ENCODE measurements around the gene PRPF8.
"Not testable (repeated sequence)": the region's sequence is repeated elsewhere in the genome, so short reads cannot be mapped to it uniquely, and the experiment has no call there.

PRPF8 gene

DNA sequence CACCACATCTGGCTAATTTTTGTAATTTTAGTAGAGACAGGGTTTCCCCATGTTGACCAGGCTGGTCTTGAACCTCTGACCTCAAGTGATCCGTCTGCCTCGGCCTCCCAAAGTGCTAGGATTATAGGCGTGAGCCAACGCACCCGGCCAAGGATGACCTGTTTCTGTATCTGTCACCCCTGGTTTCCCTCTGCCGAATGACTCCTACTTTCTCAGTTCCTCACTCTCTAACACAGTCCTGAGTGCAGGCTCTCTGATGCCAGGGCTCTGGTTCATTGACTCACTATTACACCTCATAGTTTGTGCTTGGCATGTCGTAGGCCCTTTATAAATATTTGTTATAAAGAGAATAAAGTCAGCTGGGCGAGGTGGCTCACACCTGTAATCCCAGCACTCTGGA is 10.7 kb upstream of the PRPF8 start:
- Histone ChIP-seq H3K4me3 (ENCODE audit: low read depth in 1 of 5, low read length in 5 of 5) (no peak overlapping the region), H3K9ac (ENCODE audit: low read length in 5 of 5) (no peak overlapping the region), H3K27me3 (ENCODE audit: control insufficient read depth in 5 of 5, insufficient read depth in 4 of 5, low read length in 5 of 5) (no peaks in the 10 kb centered on the region), H3K9me3 (ENCODE audit: control insufficient read depth in 5 of 5, low read length in 5 of 5) (no peaks in the 10 kb centered on the region), H3K27ac (ENCODE audit: low read depth, low read length) (no peak overlapping the region), H3K4me1 (ENCODE audit: control insufficient read depth in 5 of 5, insufficient read depth in 5 of 5, low read length in 5 of 5) (no peaks in the 10 kb centered on the region), H3K36me3 (ENCODE audit: control insufficient read depth in 5 of 5, insufficient read depth in 5 of 5, low read length in 5 of 5) (no peaks in the 10 kb centered on the region)

GRCh38 chr17:1693339-1693738 is 8.7 kb upstream of the PRPF8 start:
- Histone ChIP-seq H3K27ac (ENCODE audit: low read depth, low read length) (no peak overlapping the region), H3K27me3 (ENCODE audit: control insufficient read depth in 5 of 5, insufficient read depth in 4 of 5, low read length in 5 of 5) (no peaks in the 10 kb centered on the region), H3K4me1 (ENCODE audit: control insufficient read depth in 5 of 5, insufficient read depth in 5 of 5, low read length in 5 of 5) (no peaks in the 10 kb centered on the region), H3K4me3 (ENCODE audit: low read depth in 1 of 5, low read length in 5 of 5) (no peak overlapping the region), H3K9me3 (ENCODE audit: control insufficient read depth in 5 of 5, low read length in 5 of 5) (no peaks in the 10 kb centered on the region), H3K36me3 (ENCODE audit: control insufficient read depth in 5 of 5, insufficient read depth in 5 of 5, low read length in 5 of 5) (no peaks in the 10 kb centered on the region), H3K9ac (ENCODE audit: low read length in 5 of 5) (no peak overlapping the region)

GRCh38 chr17:1690544-1691221 is 6.0 kb upstream of the PRPF8 start:
- no peaks in the 10 kb centered on the region for H3K27me3 ChIP-seq (ENCODE audit: control insufficient read depth in 5 of 5, insufficient read depth in 4 of 5, low read length in 5 of 5)
- no peaks in the 10 kb centered on the region for H3K36me3 ChIP-seq (ENCODE audit: control insufficient read depth in 5 of 5, insufficient read depth in 5 of 5, low read length in 5 of 5)

GRCh38 chr17:1688405-1688804 is 3.7 kb upstream of the PRPF8 start:
- not testable (repeated sequence) for H3K4me3 ChIP-seq (ENCODE audit: low read depth in 1 of 5, low read length in 5 of 5); H3K27me3 ChIP-seq (ENCODE audit: control insufficient read depth in 5 of 5, insufficient read depth in 4 of 5, low read length in 5 of 5); H3K27ac ChIP-seq (ENCODE audit: low read depth, low read length); H3K36me3 ChIP-seq (ENCODE audit: control insufficient read depth in 5 of 5, insufficient read depth in 5 of 5, low read length in 5 of 5); H3K9ac ChIP-seq (ENCODE audit: low read length in 5 of 5); H3K9me3 ChIP-seq (ENCODE audit: control insufficient read depth in 5 of 5, low read length in 5 of 5)
- peaks cover 0 to 12% (median 10%) of the 10 kb centered on the region in 5 donors for H3K4me1 ChIP-seq (ENCODE audit: control insufficient read depth in 5 of 5, insufficient read depth in 5 of 5, low read length in 5 of 5)

More at GRCh38 chr17:1690544-1691221, 6.0 kb upstream of the PRPF8 start:
- Histone ChIP-seq H3K27ac (ENCODE audit: low read depth, low read length) (no peak overlapping the region), H3K4me1 (ENCODE audit: control insufficient read depth in 5 of 5, insufficient read depth in 5 of 5, low read length in 5 of 5) (no peaks in the 10 kb centered on the region), H3K9me3 (ENCODE audit: control insufficient read depth in 5 of 5, low read length in 5 of 5) (no peaks in the 10 kb centered on the region), H3K4me3 (ENCODE audit: low read depth in 1 of 5, low read length in 5 of 5) (no peak overlapping the region), H3K9ac (ENCODE audit: low read length in 5 of 5) (no peak overlapping the region)

GRCh38 chr17:1686086-1686485 is 1.4 kb upstream of the PRPF8 start:
- no peaks in the 10 kb centered on the region for H3K27me3 ChIP-seq (ENCODE audit: control insufficient read depth in 5 of 5, insufficient read depth in 4 of 5, low read length in 5 of 5)
- H3K9me3 ChIP-seq (ENCODE audit: control insufficient read depth in 5 of 5, low read length in 5 of 5), result no peaks in the 10 kb centered on the region
- no peak overlapping the region for H3K4me3 ChIP-seq (ENCODE audit: low read depth in 1 of 5, low read length in 5 of 5)
- H3K36me3 ChIP-seq (ENCODE audit: control insufficient read depth in 5 of 5, insufficient read depth in 5 of 5, low read length in 5 of 5), result peaks cover 5 to 22% (median 19%) of the 10 kb centered on the region in 5 donors
- H3K9ac ChIP-seq (ENCODE audit: low read length in 5 of 5), result no peak overlapping the region
- H3K27ac ChIP-seq (ENCODE audit: low read depth, low read length), result no peak overlapping the region
- peaks cover 0 to 23% (median 20%) of the 10 kb centered on the region in 5 donors for H3K4me1 ChIP-seq (ENCODE audit: control insufficient read depth in 5 of 5, insufficient read depth in 5 of 5, low read length in 5 of 5)

DNA sequence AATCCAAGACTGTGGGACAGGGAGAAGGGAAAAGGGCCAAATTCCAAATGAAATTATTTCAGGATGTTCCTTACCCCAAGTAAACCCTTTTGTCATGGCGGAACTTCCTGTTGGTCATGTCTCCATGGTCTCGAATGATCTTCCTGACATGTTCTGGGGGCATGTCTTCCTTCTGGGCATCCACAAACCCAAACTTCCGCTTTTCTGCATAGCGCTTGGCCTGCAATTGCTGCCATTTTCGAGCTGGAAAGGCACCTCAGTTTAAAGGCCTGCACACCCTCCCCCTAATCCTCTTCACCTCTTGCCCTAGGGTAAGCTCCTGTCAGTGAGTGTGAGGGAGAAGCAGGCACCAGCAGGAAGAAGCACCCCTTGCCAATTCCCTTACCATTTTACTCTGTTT is 1.2 kb downstream of the PRPF8 start:
- peak overlapping the region in 4 of 5 donors; percentile 86 to 93 (median 88) for H3K9ac ChIP-seq (ENCODE audit: low read length in 5 of 5)
- peaks cover 0 to 23% (median 20%) of the 10 kb centered on the region in 5 donors for H3K4me1 ChIP-seq (ENCODE audit: control insufficient read depth in 5 of 5, insufficient read depth in 5 of 5, low read length in 5 of 5)
- H3K27ac ChIP-seq (ENCODE audit: low read depth, low read length), result peak overlapping the region; percentile 89
- no peaks in the 10 kb centered on the region for H3K9me3 ChIP-seq (ENCODE audit: control insufficient read depth in 5 of 5, low read length in 5 of 5)
- no peaks in the 10 kb centered on the region for H3K27me3 ChIP-seq (ENCODE audit: control insufficient read depth in 5 of 5, insufficient read depth in 4 of 5, low read length in 5 of 5)
- peaks cover 14 to 49% (median 45%) of the 10 kb centered on the region in 5 donors for H3K36me3 ChIP-seq (ENCODE audit: control insufficient read depth in 5 of 5, insufficient read depth in 5 of 5, low read length in 5 of 5)
- H3K4me3 ChIP-seq (ENCODE audit: low read depth in 1 of 5, low read length in 5 of 5), result peak overlapping the region; percentile 77 to 91 (median 86)

GRCh38 chr17:1676401-1676800 is 8.3 kb downstream of the PRPF8 start:
- Histone ChIP-seq H3K4me1 (ENCODE audit: control insufficient read depth in 5 of 5, insufficient read depth in 5 of 5, low read length in 5 of 5) (no peaks in the 10 kb centered on the region), H3K36me3 (ENCODE audit: control insufficient read depth in 5 of 5, insufficient read depth in 5 of 5, low read length in 5 of 5) (peaks cover 27 to 95% (median 94%) of the 10 kb centered on the region in 5 donors), H3K27ac (ENCODE audit: low read depth, low read length) (no peak overlapping the region), H3K27me3 (ENCODE audit: control insufficient read depth in 5 of 5, insufficient read depth in 4 of 5, low read length in 5 of 5) (no peaks in the 10 kb centered on the region), H3K9me3 (ENCODE audit: control insufficient read depth in 5 of 5, low read length in 5 of 5) (no peaks in the 10 kb centered on the region), H3K4me3 (ENCODE audit: low read depth in 1 of 5, low read length in 5 of 5) (no peak overlapping the region), H3K9ac (ENCODE audit: low read length in 5 of 5) (no peak overlapping the region)

GRCh38 chr17:1673041-1673785 is 11.5 kb downstream of the PRPF8 start:
- Histone ChIP-seq H3K4me1 (ENCODE audit: control insufficient read depth in 5 of 5, insufficient read depth in 5 of 5, low read length in 5 of 5) (peaks cover 5 to 16% (median 12%) of the 10 kb centered on the region in 5 donors), H3K27me3 (ENCODE audit: control insufficient read depth in 5 of 5, insufficient read depth in 4 of 5, low read length in 5 of 5) (no peaks in the 10 kb centered on the region), H3K9ac (ENCODE audit: low read length in 5 of 5) (no peak overlapping the region), H3K27ac (ENCODE audit: low read depth, low read length) (no peak overlapping the region), H3K36me3 (ENCODE audit: control insufficient read depth in 5 of 5, insufficient read depth in 5 of 5, low read length in 5 of 5) (peaks cover 24 to 84% (median 79%) of the 10 kb centered on the region in 5 donors), H3K9me3 (ENCODE audit: control insufficient read depth in 5 of 5, low read length in 5 of 5) (no peaks in the 10 kb centered on the region), H3K4me3 (ENCODE audit: low read depth in 1 of 5, low read length in 5 of 5) (no peak overlapping the region)

DNA sequence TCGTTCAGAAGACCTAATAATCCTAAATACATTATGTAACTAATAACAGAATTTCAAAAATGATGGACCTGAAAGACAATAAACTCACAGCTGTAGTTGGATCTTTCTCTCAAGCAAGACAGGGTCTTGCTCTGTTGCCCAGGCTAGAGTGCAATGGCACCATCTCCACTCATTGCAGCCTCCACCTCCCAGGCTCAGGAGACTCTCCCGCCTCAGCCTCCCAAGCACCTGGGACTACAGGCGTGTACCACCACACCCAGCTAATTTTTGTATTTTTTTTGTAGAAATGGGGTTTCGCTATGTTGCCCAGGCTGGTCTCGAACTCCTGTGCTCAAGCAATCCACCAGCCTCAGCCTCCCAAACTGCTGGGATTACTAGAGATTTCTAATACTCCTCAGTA is 20.7 kb downstream of the PRPF8 start:
- not testable (repeated sequence) for H3K9ac ChIP-seq (ENCODE audit: low read length in 5 of 5); H3K4me3 ChIP-seq (ENCODE audit: low read depth in 1 of 5, low read length in 5 of 5); H3K27ac ChIP-seq (ENCODE audit: low read depth, low read length); H3K27me3 ChIP-seq (ENCODE audit: control insufficient read depth in 5 of 5, insufficient read depth in 4 of 5, low read length in 5 of 5); H3K9me3 ChIP-seq (ENCODE audit: control insufficient read depth in 5 of 5, low read length in 5 of 5)
- peaks cover 0 to 29% (median 24%) of the 10 kb centered on the region in 5 donors for H3K4me1 ChIP-seq (ENCODE audit: control insufficient read depth in 5 of 5, insufficient read depth in 5 of 5, low read length in 5 of 5)
- peaks cover 11 to 69% (median 63%) of the 10 kb centered on the region in 5 donors for H3K36me3 ChIP-seq (ENCODE audit: control insufficient read depth in 5 of 5, insufficient read depth in 5 of 5, low read length in 5 of 5)

GRCh38 chr17:1661045-1661444 is 23.6 kb downstream of the PRPF8 start:
- peaks cover 22 to 82% (median 70%) of the 10 kb centered on the region in 5 donors for H3K36me3 ChIP-seq (ENCODE audit: control insufficient read depth in 5 of 5, insufficient read depth in 5 of 5, low read length in 5 of 5)
- H3K9ac ChIP-seq (ENCODE audit: low read length in 5 of 5), result no peak overlapping the region
- H3K27me3 ChIP-seq (ENCODE audit: control insufficient read depth in 5 of 5, insufficient read depth in 4 of 5, low read length in 5 of 5), result no peaks in the 10 kb centered on the region
- no peak overlapping the region for H3K27ac ChIP-seq (ENCODE audit: low read depth, low read length)
- no peak overlapping the region for H3K4me3 ChIP-seq (ENCODE audit: low read depth in 1 of 5, low read length in 5 of 5)
- H3K9me3 ChIP-seq (ENCODE audit: control insufficient read depth in 5 of 5, low read length in 5 of 5), result no peaks in the 10 kb centered on the region
- peaks cover 0 to 6% (median under 1%) of the 10 kb centered on the region in 5 donors for H3K4me1 ChIP-seq (ENCODE audit: control insufficient read depth in 5 of 5, insufficient read depth in 5 of 5, low read length in 5 of 5)

Measured in subcutaneous abdominal adipose tissue (tissue), 5 donors.